H1 (cell line): ENCODE measurements around the gene SEC24C. TPM values are rescaled to one million over a fixed set of nuclear protein-coding genes. Genes with fewer than 3 reads are reported as not detected.
"Not testable (repeated sequence)": the region's sequence is repeated elsewhere in the genome, so short reads cannot be mapped to it uniquely, and the experiment has no call there.

Experiments used
- CTCF ChIA-PET: fragments of 300-600 bp; sonication (Branson Sonifier 250); formaldehyde crosslinking; loops from one replicate; lab custom pipeline; 2021; ENCODE audit not compliant: partially characterized antibody; lab: Charles Lee
- POLR2A ChIA-PET: fragments of 300-600 bp; sonication (Branson Sonifier 250); formaldehyde crosslinking; loops from one replicate; lab custom pipeline; 2021; ENCODE audit warnings: inconsistent platforms; ENCODE audit not compliant: partially characterized antibody; lab: Charles Lee
- DNase-seq, 2 experiments: peaks; one replicate each; pipeline versions ENCODE4 v3.0.0 to v3.0.0-alpha.2; 2010 to 2022; ENCODE audit warnings: low spot score in 2 of 2, low read depth in 1 of 2, mixed read lengths in 1 of 2
- FAIRE-seq: peaks from 2 replicates; lab custom pipeline; 2011; peaks lifted over from hg19 to GRCh38; lab: Jason Lieb, UNC
- H2AFZ ChIP-seq: 2 replicates; pipeline ENCODE4 v1.8.1; 2012; ENCODE audit warnings: low read length, inconsistent platforms
- H2AK5ac ChIP-seq: 2 replicates; pipeline ENCODE4 v1.6.1; 2013; ENCODE audit warnings: low read depth, low read length
- H2BK120ac ChIP-seq: replicated peaks from 2 replicates; pipeline ENCODE3; 2013; ENCODE audit warnings: low read depth, low read length, inconsistent platforms
- H2BK12ac ChIP-seq: 2 replicates; pipeline ENCODE4 v1.6.1; 2013; ENCODE audit warnings: low read depth, low read length
- H2BK15ac ChIP-seq: 2 replicates; pipeline ENCODE4 v1.6.1; 2013; ENCODE audit warnings: low read length
- H2BK20ac ChIP-seq: 2 replicates; pipeline ENCODE4 v1.6.1; 2013; ENCODE audit warnings: low read length
- H2BK5ac ChIP-seq: 2 replicates; pipeline ENCODE4 v1.6.1; 2013; ENCODE audit warnings: low read depth, low read length
- H3K14ac ChIP-seq: 2 replicates; pipeline ENCODE4 v1.6.1; 2013; ENCODE audit warnings: inconsistent platforms; ENCODE audit not compliant: insufficient read length
- H3K18ac ChIP-seq: 2 replicates; pipeline ENCODE4 v1.6.1; 2013; ENCODE audit warnings: low read length; ENCODE audit errors: extremely low read depth
- H3K23ac ChIP-seq: 2 replicates; pipeline ENCODE4 v1.6.1; 2013; ENCODE audit warnings: inconsistent platforms; ENCODE audit not compliant: insufficient read length
- H3K23me2 ChIP-seq: 2 replicates; pipeline ENCODE4 v1.6.1; 2013; ENCODE audit warnings: low read depth, low read length
- H3K27ac ChIP-seq: 2 replicates; pipeline ENCODE4 v1.6.1; 2011; ENCODE audit warnings: low read depth, low read length, inconsistent platforms
- H3K27me3 ChIP-seq, 4 experiments: replicated peaks in 1 of 4; 1 replicate in 1 of 4; 2 replicates in 3 of 4; pipeline versions ENCODE4 v1.6.1 to v1.8.1; 2011 to 2013; ENCODE audit warnings: low read length in 3 of 4, mild to moderate bottlenecking in 3 of 4, inconsistent platforms in 2 of 4, mixed read lengths in 2 of 4, moderate library complexity in 1 of 4; ENCODE audit not compliant: control insufficient read depth in 3 of 4, insufficient read depth in 3 of 4; ENCODE audit errors: extremely low read depth in 1 of 4
- H3K36me3 ChIP-seq, 4 experiments: 2 replicates each; pipeline versions ENCODE4 v1.6.1 to v1.8.1; 2011 to 2013; ENCODE audit warnings: mild to moderate bottlenecking in 4 of 4, low read length in 3 of 4, moderate library complexity in 2 of 4, control low read depth in 1 of 4, inconsistent platforms in 1 of 4; ENCODE audit not compliant: insufficient read depth in 4 of 4, control insufficient read depth in 2 of 4
- H3K4ac ChIP-seq: replicated peaks from 2 replicates; pipeline ENCODE3; 2013; ENCODE audit warnings: low read length, low read depth, mixed read lengths, inconsistent platforms; ENCODE audit not compliant: insufficient read length
- H3K4me1 ChIP-seq, 4 experiments: replicated peaks in 1 of 4; 1 replicate in 1 of 4; 2 replicates in 3 of 4; pipeline versions ENCODE4 v1.6.1 to v1.8.1; 2011 to 2013; ENCODE audit warnings: low read length in 3 of 4, inconsistent platforms in 2 of 4, mixed read lengths in 1 of 4; ENCODE audit not compliant: insufficient read depth in 4 of 4, control insufficient read depth in 3 of 4
- H3K4me2 ChIP-seq, 2 experiments: 2 replicates each; pipeline versions ENCODE4 v1.6.1 to v1.8.1; 2011 to 2013; ENCODE audit warnings: low read depth in 2 of 2, low read length in 2 of 2, control low read depth in 1 of 2, inconsistent platforms in 1 of 2, mild to moderate bottlenecking in 1 of 2; ENCODE audit not compliant: insufficient read depth in 1 of 2
- H3K4me3 ChIP-seq, 4 experiments: fragments of 200-600, 300-600 bp in 1 of 4; sonication (generic), shearing (Covaris generic), sonication (Bioruptor Twin) in 1 of 4; 2 replicates each; pipeline versions ENCODE4 v1.5.1 to v1.8.1; 2011 to 2016; ENCODE audit warnings: low read length in 4 of 4, low read depth in 3 of 4, control low read depth in 2 of 4, inconsistent platforms in 2 of 4, mild to moderate bottlenecking in 2 of 4, mixed read lengths in 1 of 4, moderate library complexity in 1 of 4; ENCODE audit not compliant: insufficient read depth in 2 of 4; ENCODE audit errors: extremely low read depth in 1 of 4
- H3K56ac ChIP-seq: replicated peaks from 2 replicates; pipeline ENCODE3; 2013; ENCODE audit warnings: low read depth, mild to moderate bottlenecking, mixed read lengths, low read length, inconsistent platforms; ENCODE audit not compliant: insufficient read length
- H3K79me1 ChIP-seq: 2 replicates; pipeline ENCODE4 v1.6.1; 2013; ENCODE audit warnings: low read depth, low read length, control low read depth
- H3K79me2 ChIP-seq, 2 experiments: 2 replicates each; pipeline versions ENCODE4 v1.6.1 to v1.8.1; 2012 to 2013; ENCODE audit warnings: low read length in 2 of 2, mild to moderate bottlenecking in 2 of 2, inconsistent platforms in 1 of 2; ENCODE audit not compliant: insufficient read depth in 2 of 2, control insufficient read depth in 1 of 2
- H3K9ac ChIP-seq, 4 experiments: replicated peaks in 1 of 4; 1 replicate in 1 of 4; 2 replicates in 3 of 4; pipeline versions ENCODE4 v1.6.1 to v1.8.1; 2011 to 2013; ENCODE audit warnings: low read depth in 3 of 4, low read length in 3 of 4, control low read depth in 2 of 4, mild to moderate bottlenecking in 2 of 4, moderate library complexity in 2 of 4, inconsistent platforms in 1 of 4; ENCODE audit errors: extremely low read depth in 1 of 4
- H3K9me3 ChIP-seq, 2 experiments: 2 replicates each; pipeline versions ENCODE4 v1.6.1 to v1.8.1; 2012 to 2013; ENCODE audit warnings: mild to moderate bottlenecking in 2 of 2, moderate library complexity in 2 of 2, control low read depth in 1 of 2, inconsistent platforms in 1 of 2, low read depth in 1 of 2, low read length in 1 of 2, mixed read lengths in 1 of 2; ENCODE audit not compliant: insufficient read depth in 2 of 2
- H4K20me1 ChIP-seq, 2 experiments: replicated peaks in 1 of 2; 2 replicates each; pipeline versions ENCODE3 to v1.8.1; 2011 to 2013; ENCODE audit warnings: inconsistent platforms in 2 of 2, low read length in 2 of 2, mild to moderate bottlenecking in 1 of 2; ENCODE audit not compliant: insufficient read depth in 2 of 2, control insufficient read depth in 1 of 2
- H4K5ac ChIP-seq: 2 replicates; pipeline ENCODE4 v1.6.1; 2013; ENCODE audit warnings: low read length, low read depth, mixed read lengths, inconsistent platforms; ENCODE audit not compliant: insufficient read length
- H4K8ac ChIP-seq: 2 replicates; pipeline ENCODE4 v1.8.0; 2013; ENCODE audit warnings: mild to moderate bottlenecking, moderate library complexity, low read length, inconsistent platforms; ENCODE audit not compliant: insufficient read depth; ENCODE audit errors: extremely low read depth
- H4K91ac ChIP-seq: replicated peaks from 2 replicates; pipeline ENCODE3; 2013; ENCODE audit warnings: low read length, mixed read lengths, inconsistent platforms; ENCODE audit not compliant: insufficient read length
- POLR2A ChIP-seq, 2 experiments: IDR thresholded peaks; 1 replicate in 1 of 2; 2 replicates in 1 of 2; pipeline ENCODE4 v1.6.1; 2011; ENCODE audit warnings: low read depth in 2 of 2, low read length in 2 of 2, mild to moderate bottlenecking in 2 of 2; ENCODE audit errors: control extremely low read depth in 1 of 2
- WGBS, 2 experiments: shearing (Covaris generic) in 1 of 2; methylation state at CpG; one replicate each; pipeline versions ENCODE4 v1.1.6 to v1.1.7; 2013 to 2015; ENCODE audit warnings: low lambda C conversion rate in 2 of 2, mixed read lengths in 2 of 2, inconsistent platforms in 1 of 2, low coverage in 1 of 2, missing lambda C conversion rate in 1 of 2; ENCODE audit not compliant: insufficient replicate concordance in 2 of 2, insufficient coverage in 1 of 2, insufficient read length in 1 of 2; ENCODE audit errors: extremely low coverage in 1 of 2, missing lambda C conversion rate in 1 of 2; 5-methylcytosine and 5-hydroxymethylcytosine counted together
- polyA plus RNA-seq, 7 experiments: library from polyadenylated mRNA; depleted of rRNA in 3 of 7; stranded (reverse) in 5 of 7; unstranded in 2 of 7; fragments of >200 nt in 5 of 7; fragments of 200-250 nt in 2 of 7; gene quantifications; 1 replicate in 5 of 7; 2 replicates in 1 of 7; 4 replicates in 1 of 7; pipeline versions ENCODE4 v1.2.1 to v1.2.3, GENCODE V29; 2011 to 2013; ENCODE audit warnings: missing spikeins in 2 of 7, mixed read lengths in 2 of 7
- total RNA-seq: library from RNA; stranded (reverse); fragmentation: NEBNext Ultra II Directional; extraction: Animal tissue kit (Norgen Biotek cat#: 25700); gene quantifications from 2 replicates; pipeline ENCODE4 v1.2.1, GENCODE V29; 2021

SEC24C gene
- total and polyA plus RNA-seq, 2 of the 8 experiments (the other 6 are each of a cell fraction or from before 2014, with no cell fraction given): 63.2 to 67.4 TPM

DNA sequence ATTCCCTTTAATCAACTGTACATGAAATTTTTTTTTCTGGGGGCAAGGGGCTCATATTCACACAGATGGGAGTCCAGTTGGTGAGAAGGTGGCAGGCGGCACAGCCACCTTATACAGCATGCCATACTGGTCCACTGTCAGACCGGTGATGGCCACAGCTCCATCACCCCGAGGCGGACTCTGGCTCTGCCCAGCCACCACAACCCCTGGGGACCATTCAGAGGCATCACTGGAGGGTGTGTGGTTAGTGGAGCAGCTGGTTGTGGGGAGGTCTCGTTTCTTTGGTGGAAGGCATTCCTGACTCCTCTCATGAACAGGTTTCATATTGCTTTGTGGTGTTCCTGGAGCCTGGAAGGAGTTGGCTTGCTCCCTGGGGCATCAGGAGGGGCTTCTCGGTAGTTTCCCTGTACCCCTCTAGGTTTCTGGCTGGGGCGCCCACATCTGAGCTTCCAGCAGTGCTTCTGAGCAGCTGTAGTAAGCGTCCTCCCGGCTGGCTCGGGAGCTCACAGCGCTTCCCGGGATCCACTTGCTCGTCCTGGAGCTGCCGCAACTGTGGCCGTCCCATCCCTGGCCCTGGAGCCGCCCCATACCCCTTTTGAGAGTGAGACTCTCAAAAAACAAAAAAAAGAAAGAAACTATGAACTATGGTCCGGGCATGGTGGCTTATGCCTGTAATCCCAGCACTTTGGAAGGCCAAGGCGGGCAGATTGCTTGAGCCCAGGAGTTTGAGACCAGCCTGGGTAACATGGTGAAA, 3.5 kb upstream of the SEC24C start:
- POLR2A ChIA-PET: interaction anchor here (1.1 to 7.0 kb wide), 7 partner anchors 9 to 293 kb away, joined by 3 to 124 read pairs (median 8); a partner anchor contains a TSS
- H2AFZ ChIP-seq, H2BK15ac ChIP-seq: not testable (repeated sequence)

More for the DNA sequence above, 3.5 kb upstream of the SEC24C start:
- not testable (repeated sequence) for H3K9me3 ChIP-seq, H3K23ac ChIP-seq, DNase-seq, H3K27ac ChIP-seq, H4K5ac ChIP-seq, H4K91ac ChIP-seq, H3K4ac ChIP-seq, H3K27me3 ChIP-seq, H3K79me1 ChIP-seq, H2BK20ac ChIP-seq, FAIRE-seq, H3K4me3 ChIP-seq, H3K4me2 ChIP-seq, H3K18ac ChIP-seq, H2BK5ac ChIP-seq, H3K79me2 ChIP-seq, H3K56ac ChIP-seq, H2BK12ac ChIP-seq, H3K9ac ChIP-seq, H4K8ac ChIP-seq, H2BK120ac ChIP-seq, H3K14ac ChIP-seq, H4K20me1 ChIP-seq, H3K23me2 ChIP-seq, H3K36me3 ChIP-seq, H2AK5ac ChIP-seq
- WGBS, 2 experiments: 95% methylated on average over 17 of the region's 18 CpGs; no CpG with 5 or more reads in 1 of the 2 experiments
- peak in 1 of 2 experiments; percentile 33; a peak in 1 of 3 replicates for TF ChIP-seq POLR2A (IDR thresholded peaks at IDR 0.05; ENCODE audit: control extremely low read depth in 1 of 2, low read depth in 2 of 2, low read length in 2 of 2)
- peaks cover 5 to 20% (median 10%) of the 10 kb centered on the region in 4 experiments; a peak in 6 of 7 replicates for H3K4me1 ChIP-seq
- CTCF ChIA-PET: interaction anchor here (0.6 kb wide), 1 partner anchor 421 kb away, joined by 3 read pairs; no protein-coding TSS in a partner anchor
